ENCODE data around the gene NDST1.

Gene NDST1

DNA sequence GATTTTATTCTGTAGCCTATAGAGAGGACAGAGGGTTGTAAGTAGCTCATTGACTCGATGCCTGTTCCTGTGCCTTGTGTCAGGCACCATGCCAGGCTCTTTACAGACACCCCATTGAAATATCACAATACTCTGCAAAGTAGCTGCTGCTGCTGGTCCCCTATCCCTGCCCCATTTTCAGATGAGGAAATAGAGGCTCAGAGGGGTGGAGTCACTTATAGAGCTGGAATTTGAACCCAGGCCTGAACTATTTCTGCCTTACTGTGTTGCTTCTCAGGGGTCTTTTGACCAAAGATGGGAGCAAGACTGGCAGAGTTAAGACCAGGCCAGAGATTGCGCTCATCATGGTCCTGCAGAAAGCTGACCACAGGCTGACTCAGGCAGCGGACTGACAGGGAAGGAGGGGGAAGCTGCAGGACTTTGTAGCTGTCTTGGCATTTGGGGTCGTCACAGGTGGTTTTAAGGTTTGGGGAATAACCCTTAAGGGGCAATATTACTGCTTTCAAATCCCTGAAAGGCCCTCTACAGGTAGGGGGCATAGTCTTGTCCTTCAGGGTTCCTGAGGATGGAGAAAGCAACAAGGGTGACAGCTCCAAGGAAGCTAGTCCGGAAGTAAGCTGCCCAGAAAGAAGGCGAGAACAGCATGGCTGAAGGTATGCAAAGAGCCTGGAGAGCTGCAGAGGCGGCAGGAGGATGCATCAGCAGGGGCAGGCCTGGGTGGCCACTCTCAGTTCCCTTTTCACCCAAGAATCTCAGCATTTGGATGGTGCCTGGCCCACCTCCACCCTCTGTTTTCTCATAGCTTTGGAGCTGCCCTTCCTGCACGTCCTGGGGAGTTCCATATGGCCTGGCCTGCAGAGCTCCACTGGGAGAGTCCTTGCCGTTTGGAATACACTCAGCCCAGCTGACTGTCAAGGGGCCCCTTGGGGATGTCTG, 18.3 kb upstream of the NDST1 start:
- DNase-seq = no peak

DNA sequence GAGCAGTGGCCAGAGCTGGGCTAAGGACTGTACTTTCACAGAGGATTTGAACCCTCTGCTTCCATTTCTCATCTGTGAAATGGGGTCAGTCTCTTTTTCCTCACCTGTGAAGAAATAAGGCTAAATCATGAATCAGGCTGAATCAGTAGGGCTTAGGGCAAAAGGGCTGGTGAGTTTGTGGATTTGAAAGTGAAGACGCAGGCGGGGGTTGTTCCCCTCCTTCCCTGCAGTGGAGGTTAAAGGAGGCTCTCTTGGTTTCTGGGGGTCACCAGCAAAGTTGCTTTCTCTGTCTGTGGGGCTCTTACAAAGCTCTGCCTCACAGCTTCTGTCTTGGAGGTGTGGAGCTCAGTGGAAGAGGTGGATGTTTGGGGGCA, 17.6 kb upstream of the NDST1 start:
- DNase-seq = no peak

DNA sequence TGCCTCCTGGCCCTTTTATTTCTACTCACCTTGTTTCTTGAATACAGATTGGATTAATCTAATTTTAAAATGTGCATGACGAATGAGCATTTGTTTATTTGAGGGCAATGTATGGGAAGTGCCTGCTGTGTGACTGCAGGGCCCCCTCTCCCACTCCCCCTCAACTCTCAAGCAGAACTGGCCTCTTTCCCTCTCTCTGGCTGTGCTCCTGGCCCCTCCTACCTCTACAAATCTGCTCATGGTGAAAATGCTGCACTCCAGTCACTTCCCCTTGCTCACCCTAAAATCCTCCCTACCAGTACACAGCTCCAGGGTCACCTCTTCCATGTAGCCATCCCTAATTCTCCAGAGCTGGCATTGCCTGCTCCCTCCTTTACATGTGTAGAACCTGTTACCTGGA, 17.2 kb upstream of the NDST1 start:
- no peak for DNase-seq

DNA sequence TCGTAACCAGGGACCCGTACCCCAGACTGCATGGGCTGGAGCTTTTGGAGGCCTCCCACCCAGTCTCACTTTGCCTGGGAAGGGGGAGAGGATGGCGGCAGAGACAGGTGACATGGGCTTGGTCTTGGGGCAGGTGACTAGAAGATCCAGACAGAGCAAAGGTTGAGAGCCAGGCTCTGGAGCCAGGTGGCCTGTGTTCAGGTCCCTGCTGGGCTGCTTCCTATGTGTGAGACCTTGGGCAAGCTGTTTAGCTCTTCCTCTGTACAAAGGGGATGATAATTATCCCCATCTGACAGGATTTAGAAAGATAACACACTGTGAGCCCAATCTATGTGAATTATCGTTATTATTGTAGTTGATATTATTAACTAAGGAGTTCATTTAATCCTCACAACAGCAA, 16.1 kb upstream of the NDST1 start:
- no peak for DNase-seq

DNA sequence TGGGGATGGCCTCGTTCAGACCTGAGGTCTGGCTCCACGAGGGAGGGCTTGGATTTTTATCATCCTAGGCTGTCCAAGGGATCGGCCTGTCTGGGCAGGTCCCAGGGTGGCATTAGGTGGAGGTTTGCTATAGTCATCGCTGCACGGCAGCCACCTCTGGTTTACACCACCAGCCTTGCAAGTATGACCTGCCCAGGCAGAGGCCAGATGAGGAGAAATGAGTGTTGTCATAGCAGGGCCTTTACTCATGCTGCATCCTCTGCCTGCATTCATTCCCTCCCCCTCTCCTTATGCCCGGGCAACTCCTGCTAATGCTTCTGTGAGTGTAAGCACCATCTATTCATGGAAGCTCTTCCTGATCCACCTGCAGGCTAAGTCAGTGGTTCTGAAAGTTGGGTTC, 15.3 kb upstream of the NDST1 start:
- DNase-seq = no peak

DNA sequence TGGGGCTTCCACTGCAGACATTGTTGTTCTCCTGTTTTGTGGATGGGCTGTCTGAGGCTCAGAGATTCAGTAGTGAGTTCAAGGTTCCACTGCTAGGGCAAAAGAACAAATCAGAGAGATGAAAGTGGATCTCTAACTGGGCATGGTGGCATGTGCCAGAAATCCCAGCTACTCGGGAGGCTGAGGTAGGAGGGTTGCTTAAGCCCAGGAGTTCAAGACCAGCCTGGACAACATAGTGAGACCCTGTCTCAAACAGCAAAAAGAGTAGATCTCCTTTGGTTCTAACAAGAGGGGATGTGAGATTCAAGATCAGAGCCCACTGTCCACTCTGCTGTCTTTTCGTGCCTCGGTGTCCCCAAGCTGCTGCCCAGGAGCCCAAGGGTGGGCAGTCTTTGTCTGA, 11.8 kb upstream of the NDST1 start:
- no peak for DNase-seq

DNA sequence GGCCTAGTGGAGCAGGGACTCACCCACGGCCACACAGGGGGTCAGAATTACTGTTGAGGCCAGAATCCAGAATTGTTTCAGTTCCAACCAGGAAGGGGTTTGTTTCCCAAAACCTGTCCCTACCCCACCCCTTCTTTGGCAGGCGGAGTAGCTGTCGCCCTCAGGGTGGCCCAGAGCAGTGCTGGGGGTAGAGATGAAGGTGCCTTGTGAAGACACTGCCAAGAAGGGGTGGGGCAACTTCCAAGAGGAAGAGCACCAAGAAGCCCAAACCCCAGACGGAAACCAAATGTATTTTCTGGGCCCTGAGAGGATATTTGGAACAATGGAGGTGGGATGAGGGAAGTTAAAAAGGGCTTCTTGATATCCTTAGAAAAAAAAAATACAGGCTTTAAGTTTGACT, 11.4 kb upstream of the NDST1 start:
- DNase-seq = no peak

DNA sequence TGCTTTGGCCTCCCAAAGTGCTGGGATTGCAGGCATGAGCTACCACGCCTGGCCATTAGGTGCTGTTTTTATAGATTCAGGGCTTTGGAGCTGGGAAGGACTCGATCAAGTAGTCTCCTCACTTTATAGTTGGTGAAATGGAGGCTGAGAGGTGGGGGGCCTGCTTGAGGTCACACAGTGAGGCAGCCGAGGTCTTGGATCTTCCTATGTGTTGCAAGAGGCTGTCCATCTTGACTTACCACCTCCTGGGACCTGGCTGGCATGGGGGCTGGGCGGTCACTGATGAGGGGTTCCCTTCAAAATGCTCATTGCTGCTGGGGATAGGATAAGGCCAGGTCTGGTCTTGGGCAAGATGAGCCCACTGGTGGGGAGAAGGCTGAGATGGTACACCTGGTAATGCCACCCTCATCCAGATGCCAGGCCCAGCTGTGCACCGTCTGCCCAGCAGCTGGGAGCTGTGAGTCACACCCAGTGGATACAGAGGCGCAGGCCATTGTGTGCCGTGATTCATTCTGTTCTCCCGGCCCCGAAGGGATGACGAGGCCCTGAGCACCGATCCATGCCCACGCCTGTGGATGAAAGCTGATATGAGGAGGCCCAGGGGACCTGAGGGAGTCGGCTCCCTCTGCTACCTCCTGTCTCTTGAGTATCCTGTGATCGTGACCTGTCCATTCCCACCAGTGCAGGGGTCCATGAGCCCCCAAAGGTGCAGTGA, 10.5 kb upstream of the NDST1 start:
- no peak for DNase-seq

DNA sequence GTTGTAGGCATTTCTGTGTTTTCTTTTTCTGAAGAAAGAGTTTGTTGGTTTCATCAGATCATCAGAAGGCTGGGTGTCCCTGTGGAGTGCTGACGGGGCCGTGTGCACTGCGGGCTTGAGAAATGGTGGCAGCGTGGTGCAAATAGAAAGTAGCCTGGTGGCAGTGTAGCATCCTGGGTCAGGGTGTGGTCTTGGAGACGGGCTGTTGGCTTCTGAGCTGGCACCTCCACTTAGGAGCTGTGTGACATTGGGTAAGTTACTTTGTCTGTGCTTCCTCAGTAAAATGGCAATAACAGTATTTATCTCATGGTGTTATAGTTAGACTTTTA, 10.0 kb upstream of the NDST1 start:
- no peak for DNase-seq

DNA sequence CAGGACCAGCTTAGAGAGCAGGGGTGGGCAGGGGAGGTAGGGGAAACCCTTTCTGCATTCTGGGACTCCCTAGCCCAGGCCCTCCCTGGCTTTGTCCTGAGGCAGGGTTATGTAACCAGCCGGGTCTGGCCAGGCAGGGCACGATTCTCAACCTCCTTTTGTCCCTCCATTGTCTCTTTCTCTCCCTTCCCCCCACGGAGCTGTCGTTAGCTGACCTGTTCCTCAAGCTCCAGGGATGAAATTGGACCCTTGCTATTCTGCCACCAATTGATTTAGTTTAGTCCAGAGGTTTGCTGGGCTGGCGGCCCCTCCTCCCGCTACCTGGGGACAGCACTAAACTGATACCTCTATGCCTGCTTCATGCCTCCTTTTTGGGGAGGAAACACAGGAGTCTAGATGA, 9.4 kb upstream of the NDST1 start:
- no peak for DNase-seq

DNA sequence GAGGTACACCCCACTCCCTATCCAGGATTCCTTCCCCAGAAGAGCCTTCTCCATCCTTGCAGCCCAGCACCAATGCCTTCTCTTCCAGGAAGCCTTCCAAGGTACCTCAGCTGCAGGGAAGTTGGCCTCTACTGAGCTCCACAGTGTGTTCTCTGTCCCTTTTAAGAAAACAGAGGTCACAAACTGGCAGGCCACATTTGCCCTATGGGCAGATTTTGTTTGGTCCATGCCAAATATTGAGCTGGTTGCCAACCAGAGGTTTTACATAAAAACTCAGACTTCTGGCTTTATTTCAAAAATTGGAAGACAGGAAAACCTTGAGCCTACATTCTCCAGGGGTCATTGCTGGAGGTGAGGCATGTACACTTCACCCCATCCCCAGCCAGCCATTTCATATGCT, 9.0 kb upstream of the NDST1 start:
- DNase-seq = no peak

DNA sequence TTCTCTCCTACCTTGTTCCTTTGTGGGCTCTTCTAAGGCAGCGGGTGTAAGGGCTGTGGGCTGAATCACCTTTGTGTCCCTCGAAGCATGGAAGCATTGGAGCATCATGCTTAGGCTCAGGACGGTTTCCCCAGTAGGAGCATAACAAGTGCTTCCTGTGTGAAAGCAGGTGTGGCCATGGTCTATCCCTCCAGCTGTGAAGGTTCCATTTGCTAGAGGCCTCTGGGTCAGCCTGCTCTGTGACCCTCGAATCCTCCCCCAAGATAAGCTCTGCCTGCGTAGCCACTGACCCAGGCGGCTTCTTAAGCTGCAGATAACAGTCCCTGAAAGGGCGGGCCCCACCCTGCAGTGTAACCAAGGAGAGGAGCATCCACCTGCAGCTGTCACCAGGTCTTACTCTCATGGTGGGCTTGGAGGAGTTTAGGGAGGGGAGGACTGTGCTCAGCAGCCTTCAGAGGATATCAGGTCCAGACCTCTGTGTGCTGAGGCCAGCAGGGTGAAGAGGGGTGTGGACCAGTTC, 8.4 kb upstream of the NDST1 start:
- DNase-seq = no peak

DNA sequence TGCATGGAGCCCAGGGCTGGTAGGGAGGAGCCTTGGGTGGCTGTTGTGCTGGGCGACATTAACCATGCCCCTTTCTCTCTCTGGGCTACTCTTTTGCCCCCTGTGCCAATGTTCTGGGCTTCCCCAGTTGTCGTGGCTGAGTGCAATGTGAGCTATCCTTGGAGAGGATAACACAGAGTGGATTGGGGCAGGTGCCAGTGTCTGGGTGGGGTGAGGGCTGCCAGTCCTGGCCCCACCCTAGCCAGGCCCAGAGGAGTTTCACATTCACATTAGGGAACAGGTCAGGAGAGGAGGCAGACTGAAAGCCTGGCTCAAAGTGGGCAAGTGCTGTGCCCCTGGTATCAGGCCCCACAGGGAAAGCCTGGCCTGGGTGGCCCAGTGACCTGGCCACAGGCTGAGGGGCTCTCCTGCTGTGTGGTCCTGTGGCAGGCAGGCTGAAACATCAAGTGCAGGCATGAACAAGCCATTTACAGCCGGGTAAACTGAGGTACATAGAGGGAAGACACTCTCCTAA, 7.5 kb upstream of the NDST1 start:
- no peak for DNase-seq

DNA sequence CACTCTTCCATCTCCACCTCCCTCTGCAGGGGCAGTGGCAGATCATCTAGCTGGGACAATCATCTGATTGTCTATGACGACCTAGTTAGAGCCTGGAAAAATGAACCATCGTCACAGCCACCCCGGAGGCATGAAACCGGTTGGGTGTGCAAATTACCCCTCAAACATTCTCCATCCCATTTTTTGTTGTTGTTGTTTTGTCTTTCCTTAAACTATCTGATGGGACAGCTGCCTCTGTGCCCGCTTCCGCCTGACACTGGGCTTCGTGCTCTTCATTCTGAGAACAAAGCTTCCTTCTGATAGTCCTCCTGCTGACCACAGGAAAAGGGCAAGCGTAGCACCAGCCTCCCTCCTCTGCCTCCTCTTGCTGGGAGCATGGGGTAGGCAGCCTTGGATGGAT, 7.0 kb upstream of the NDST1 start:
- no peak for DNase-seq

DNA sequence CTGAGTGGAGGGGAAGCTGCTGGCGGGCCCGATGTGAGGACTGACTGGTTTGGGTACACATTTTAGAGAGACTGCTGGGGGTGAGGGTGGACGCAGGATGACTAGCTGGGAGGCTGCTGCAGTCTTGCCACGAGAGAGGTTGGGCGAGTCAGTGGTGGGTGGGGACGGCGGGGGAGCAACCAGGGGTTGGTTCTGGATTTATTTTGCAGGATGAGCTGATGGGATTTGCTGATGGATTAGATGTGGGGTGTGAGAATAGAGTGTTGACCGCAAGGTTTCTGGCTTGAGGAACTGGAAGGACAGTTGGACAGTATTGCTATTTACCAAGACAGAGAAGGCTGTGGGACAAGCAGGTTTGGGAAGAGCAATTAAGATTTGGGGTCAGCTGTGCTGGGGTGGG, 5.8 kb upstream of the NDST1 start:
- no peak for DNase-seq

DNA sequence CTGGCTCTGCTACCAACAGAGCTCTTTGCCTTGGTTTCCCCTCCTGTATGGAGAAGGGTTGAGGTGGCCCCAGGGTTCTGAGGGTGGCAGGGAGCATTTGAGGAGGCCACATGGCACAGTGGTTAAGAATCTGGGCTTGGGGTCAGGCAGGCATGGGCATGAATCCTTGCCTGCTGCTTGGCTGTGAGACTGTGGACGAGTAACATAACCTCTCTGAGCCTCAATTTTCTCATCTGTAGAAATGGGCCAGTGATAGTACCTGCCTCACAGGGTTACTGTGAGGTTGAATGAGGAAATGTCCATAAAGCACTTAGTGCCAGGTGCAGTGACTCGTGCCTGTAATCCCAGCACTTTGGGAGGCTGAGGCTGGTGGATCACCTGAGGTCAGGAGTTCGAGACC, 5.1 kb upstream of the NDST1 start:
- no peak for DNase-seq

DNA sequence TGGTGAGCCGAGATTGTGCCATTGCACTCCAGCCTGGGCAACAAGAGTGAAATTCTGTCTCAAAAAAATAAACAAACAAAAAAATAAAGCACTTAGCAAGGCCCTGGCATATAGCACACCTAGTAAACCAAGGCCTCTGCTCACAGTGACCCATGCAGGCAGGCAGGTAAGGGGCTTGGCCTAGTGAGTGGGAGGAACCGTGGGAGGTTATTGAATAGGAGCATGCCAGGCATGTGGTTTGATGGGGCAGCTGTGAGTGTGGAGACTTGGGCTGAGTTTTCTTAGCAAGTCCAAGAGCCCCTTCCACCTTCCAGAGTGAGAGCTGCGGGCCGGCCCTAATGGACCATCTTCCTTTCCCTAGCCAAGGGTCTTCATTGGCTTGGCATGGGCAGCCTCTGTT, 4.5 kb upstream of the NDST1 start:
- DNase-seq = no peak

DNA sequence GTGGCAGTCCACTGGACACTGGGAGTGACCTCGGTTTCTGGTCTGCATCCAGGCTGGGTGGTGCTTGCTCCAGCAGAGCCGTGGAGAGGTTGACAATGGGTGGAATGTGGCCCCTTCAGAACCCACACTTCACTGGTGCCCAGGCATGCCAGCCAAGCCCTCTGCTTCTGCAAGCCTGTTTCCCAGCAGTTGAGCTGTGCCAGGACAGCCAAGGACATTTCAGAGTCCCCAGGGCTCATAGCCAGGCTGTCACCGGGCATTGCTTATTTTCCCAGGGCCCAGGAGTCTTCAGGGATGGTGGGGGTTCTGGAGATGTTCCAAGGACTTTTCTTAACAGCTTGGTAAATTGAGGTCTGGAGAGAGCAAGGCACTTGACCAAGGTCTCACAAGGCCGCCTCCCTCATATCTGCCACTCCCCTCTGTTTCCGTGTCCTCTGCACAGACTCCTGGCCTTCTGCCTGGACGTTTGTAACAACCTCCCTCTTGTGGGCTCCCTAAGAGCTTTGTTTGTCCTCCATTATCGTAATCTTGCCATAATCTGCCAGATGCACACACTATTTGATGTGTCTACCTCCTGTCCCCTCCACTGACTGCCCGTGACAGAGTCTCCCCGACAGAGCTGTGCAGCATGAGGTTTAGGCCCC, 3.8 kb upstream of the NDST1 start:
- no peak for DNase-seq

DNA sequence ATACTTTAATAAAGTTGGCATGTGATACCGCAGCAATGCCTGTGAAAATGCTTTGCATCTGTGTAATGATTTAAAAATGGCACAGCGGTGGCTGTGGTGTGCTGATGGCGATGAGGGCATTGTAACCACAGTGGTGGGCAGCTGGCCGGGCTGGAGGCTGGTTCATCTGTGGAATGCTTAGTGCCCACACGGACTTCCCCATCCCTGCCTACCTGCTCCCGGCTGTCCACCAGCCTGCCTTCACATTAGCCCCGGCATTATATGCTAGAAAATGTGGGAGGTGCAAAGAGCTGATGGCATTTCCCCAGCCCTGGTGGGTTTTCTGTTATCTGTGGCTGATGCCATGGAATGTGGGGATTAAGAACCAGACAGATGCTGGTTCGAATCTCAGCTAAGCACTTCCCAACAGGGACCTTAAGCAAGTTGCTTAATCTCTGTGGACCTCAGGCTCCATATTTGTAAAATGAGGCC, 2.9 kb upstream of the NDST1 start:
- DNase-seq = no peak

DNA sequence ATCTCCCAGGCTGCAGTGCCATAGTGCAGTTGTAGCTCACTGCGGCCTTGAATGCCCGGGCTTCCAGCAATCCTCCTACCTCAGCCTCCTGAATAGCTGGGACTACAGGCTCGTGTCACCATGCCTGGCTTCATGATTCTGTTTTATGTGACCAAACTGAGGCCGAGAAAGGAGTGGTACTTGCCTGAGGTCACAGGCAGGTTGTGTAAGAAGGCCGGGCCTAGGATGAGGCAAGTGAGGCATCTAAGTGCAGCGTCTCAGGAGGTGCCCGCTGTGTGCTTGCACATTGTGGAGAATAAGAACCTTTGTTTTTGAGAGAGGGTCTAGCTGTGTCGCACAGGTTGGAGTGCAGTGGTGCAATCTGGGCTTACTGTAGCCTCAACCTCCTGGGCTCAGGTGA, 2.1 kb upstream of the NDST1 start:
- DNase-seq = no peak

DNA sequence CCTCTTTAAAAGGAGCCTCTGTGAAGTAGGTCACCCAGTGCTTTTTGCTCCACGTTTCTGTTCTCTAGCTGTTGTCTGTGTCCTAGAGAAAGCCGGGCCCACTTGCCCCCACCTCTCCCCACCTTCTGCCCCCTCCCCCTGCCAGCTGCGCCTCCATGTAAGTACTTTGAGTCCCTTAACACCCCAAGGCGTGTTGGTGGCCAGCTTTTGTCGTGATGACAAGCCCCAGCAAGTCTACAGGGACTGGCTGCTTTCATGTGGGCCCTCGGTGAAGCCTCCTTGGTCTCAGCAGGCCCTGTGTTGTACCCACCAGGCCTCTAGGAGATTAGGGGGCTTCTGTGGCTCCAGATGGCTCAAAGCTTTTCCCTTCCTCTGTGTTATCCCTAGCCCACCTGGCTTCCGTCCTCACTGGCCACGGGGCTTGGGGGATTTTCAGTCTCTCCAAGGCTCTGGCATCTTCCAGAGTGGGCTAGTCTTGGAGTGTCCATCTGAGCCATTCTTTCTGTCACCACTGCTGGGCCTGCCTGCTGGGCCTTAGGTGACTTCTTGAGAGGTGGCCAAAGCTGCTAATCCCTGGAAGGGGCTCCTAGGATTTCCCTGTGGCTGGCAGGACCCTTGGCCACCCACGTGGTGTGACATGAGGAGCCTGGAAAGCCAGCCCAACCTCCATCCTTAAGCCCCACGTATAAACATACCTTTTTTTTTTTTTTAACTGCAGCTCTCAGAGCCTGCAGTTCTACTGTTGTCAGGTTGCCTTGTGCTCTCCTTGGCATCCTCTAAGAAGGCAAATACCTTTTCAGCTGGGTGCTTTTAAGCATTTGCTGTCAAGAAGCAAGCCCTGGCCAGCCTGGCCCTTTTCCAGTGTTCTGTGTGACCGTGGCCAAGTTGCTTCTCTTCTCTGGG, 1.1 kb upstream of the NDST1 start:
- no peak for DNase-seq

DNA sequence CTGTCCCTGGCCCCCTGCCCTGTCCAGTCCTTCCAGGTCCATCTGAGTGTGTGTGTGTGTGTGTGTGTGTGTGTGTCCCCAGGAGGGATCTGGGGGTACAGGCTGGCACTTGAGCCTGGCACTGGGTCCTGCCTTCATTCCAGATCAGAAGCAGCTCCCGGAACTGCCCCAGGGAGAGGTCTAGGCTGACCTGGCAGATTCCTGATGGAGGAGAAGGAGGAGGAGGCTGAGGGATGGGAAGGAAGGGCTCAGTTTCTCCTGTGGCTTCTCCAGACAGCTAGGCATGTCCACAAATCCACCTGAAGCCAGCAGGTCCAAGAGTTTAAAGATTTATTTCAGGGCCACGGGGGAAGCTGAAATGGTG, 328 bp downstream of the NDST1 start:
- no peak for DNase-seq

DNA sequence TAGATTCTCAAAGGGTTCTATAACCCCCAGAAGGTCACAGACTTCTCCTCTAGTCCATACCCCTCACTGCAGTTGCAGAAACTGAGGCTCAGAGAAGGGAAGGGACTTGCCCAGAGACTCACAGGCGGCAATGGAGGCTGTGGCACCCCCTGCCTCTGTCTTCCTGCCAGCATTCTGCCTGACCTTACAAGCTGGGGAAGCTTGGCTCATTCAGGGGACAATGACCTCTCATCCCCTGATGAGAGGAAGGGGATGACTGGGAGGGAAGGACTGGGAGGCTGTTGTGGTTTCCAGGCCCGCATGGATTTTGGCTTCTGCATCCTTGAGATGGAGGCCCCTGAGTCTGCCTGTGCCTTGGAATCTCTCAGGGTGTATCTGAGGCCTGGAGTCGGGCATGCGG, 897 bp downstream of the NDST1 start:
- no peak for DNase-seq

Data from activated CD8-positive, alpha-beta memory T cell treated with anti-CD3 and anti-CD28 coated beads for 24 hours (primary cell).